ENCODE measurements around the gene GNPTAB.
"Not testable (repeated sequence)": the region's sequence is repeated elsewhere in the genome, so short reads cannot be mapped to it uniquely, and the experiment has no call there.

Gene GNPTAB

GRCh38 chr12:101830367-101831325, at the start of gene GNPTAB:
GNPTAB (minus strand) TSS chr12:101830959; CDS start chr12:101830675, 284 bp downstream.
- peak; percentile 96 for DNase-seq

- DNase-seq = peak; percentile 11
Observed at GRCh38 chr12:101878243-101878821, 47.6 kb upstream of the GNPTAB start.

- DNase-seq = no peak
Observed at GRCh38 chr12:101877806-101878242, 47.1 kb upstream of the GNPTAB start.

- DNase-seq = peak; percentile 79
Observed at GRCh38 chr12:101876861-101877805, 46.4 kb upstream of the GNPTAB start, which contains the start of gene DRAM1. DRAM1 (plus strand) TSS chr12:101877580; CDS start chr12:101877790, 210 bp downstream.

GRCh38 chr12:101876322-101876860, 45.6 kb upstream of the GNPTAB start:
- no peak for DNase-seq

GRCh38 chr12:101875162-101875561, 44.4 kb upstream of the GNPTAB start:
- no peak for DNase-seq

- no peak for DNase-seq
Observed at GRCh38 chr12:101870925-101871324, 40.2 kb upstream of the GNPTAB start.

GRCh38 chr12:101867619-101868018, 36.9 kb upstream of the GNPTAB start:
- DNase-seq = not testable (repeated sequence)

GRCh38 chr12:101866615-101867373, 36.0 kb upstream of the GNPTAB start:
- DNase-seq = no peak

GRCh38 chr12:101863981-101864380, 33.2 kb upstream of the GNPTAB start:
- no peak for DNase-seq

GRCh38 chr12:101862245-101862644, 31.5 kb upstream of the GNPTAB start:
- no peak for DNase-seq

GRCh38 chr12:101861688-101862087, 30.9 kb upstream of the GNPTAB start:
- DNase-seq = not testable (repeated sequence)

GRCh38 chr12:101859664-101860607, 29.2 kb upstream of the GNPTAB start:
- no peak for DNase-seq

- no peak for DNase-seq
Observed at GRCh38 chr12:101858361-101858760, 27.6 kb upstream of the GNPTAB start.

GRCh38 chr12:101857043-101857558, 26.3 kb upstream of the GNPTAB start:
- no peak for DNase-seq

- not testable (repeated sequence) for DNase-seq
Observed at GRCh38 chr12:101856614-101857013, 25.9 kb upstream of the GNPTAB start.

GRCh38 chr12:101855976-101856375, 25.2 kb upstream of the GNPTAB start:
- DNase-seq = no peak

- DNase-seq = no peak
Observed at GRCh38 chr12:101855364-101855884, 24.7 kb upstream of the GNPTAB start.

GRCh38 chr12:101854747-101855146, 24.0 kb upstream of the GNPTAB start:
- DNase-seq = no peak

- DNase-seq = no peak
Observed at GRCh38 chr12:101852998-101853397, 22.2 kb upstream of the GNPTAB start.
